Stimulated activated CD8-positive, alpha-beta memory T cell treated with anti-CD3 and anti-CD28 coated beads, Interleukin-12 subunit alpha, Interleukin-12 subunit beta, amount 100 ng/mL, for 4 hours (primary cell): Measurements from ENCODE around the gene TLCD4.
"Not testable (repeated sequence)": the region's sequence is repeated elsewhere in the genome, so short reads cannot be mapped to it uniquely, and the experiment has no call there.

Source experiments
- DNase-seq: peaks from one replicate; pipeline ENCODE4 v3.0.0-alpha.2; 2020; ENCODE audit warnings: low read depth

TLCD4 gene

DNA sequence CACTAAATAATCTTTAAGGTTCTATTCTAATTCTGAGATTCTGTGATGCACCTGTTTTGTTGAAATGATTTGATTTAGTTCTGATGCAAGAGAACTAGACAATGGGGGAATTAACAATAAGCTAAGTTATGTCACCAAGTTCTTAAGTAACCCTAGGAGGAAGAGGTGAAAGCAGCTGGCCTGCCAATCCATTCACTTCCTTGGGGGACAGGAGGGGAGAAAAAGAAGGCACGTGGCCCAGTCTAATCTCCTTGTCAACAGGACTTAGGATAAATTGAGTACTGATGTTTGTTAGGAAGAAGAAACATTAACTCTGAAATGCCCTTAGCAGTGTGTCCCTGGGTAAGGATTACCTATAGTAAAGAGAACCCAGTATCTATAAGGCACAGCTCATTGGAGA is 36.9 kb downstream of the TLCD4 start:
- no peak for DNase-seq

DNA sequence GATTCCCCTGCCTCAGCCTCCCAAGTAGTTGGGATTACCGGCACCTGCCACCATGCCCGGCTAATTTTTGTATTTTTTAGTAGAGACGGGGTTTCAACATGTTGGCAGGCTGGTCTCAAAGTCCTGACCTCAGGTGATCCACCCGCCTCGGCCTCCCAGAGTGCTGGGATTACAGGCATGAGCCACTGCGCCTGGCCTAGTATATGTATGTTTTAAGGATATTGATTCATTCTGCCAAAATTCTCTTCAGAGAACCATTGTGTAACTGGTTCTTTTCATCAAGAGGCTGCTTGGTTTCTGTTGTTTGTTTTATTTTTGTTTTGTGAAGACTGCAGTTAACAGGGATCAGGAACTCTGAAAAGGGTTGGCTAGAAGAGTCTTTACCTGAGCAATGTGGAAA is 48.4 kb downstream of the TLCD4 start:
- not testable (repeated sequence) for DNase-seq
